ENCODE data around the gene SHANK1.
"Not testable (repeated sequence)": the region's sequence is repeated elsewhere in the genome, so short reads cannot be mapped to it uniquely, and the experiment has no call there.

The SHANK1 gene

DNA sequence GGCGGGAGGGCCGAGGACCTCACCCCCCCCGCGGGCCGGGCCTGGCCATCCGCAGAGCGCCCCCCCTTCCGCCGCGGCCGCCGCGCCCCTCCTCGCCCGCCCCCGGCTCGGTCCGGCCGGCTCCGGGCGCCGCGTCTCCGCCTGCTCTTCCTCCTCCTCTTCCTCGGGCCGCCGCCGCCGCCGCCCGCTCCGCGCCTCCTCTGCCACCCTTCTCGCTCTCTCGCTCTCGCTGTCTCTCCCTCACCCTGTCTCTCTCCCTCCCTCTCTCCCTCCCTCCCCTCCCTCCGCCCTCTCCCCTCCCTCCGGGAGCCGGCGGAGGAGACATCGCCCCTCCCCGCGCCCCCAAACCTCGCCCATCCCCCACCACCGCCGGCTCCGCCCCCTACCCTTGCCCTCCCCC, at the start of gene SHANK1:
TSS of gene SHANK1 (minus strand) at position 237 of the 400 bp plus-strand sequence. CDS start 2,883 bp downstream, outside the sequence.
- no peak for DNase-seq

DNA sequence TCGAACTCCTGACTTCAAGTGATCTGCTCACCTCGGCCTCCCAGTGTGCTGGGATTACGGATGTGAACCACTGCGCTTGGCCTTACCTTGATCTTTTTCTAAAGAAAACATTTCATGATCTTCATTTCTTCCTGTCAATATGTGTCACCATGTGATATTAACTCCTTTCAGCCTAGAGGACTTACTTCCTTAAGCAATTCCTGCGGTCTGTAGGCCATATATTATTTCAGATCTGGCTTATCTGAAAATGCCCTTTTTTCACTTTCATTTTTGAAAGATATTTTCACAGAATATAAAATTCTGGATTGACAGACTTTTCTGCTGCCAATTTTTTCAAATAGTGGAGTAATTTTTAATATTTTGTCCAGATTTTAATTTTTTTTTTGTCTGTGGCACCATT, 48.7 kb upstream of the SHANK1 start:
- no peak for DNase-seq

DNA sequence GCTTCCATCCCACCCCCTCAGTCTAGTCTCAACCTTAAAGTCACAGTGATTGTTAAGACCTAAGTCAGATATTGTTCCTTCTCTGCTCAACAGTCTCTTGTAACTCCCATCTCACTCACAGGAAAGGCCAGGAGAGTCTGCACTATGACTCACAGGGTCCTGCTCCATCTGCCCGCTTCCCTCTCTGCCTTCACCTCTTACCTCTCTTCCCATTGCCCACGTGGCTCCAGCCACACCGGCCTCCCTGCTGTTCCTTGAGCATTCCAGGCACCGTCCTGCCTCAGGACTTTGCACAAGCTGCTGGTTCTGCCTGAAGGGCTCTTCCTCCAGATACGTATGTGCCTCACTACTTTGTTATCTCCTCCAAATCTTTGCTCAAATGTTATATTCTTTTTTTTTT, 47.7 kb upstream of the SHANK1 start:
- DNase-seq = not testable (repeated sequence)

DNA sequence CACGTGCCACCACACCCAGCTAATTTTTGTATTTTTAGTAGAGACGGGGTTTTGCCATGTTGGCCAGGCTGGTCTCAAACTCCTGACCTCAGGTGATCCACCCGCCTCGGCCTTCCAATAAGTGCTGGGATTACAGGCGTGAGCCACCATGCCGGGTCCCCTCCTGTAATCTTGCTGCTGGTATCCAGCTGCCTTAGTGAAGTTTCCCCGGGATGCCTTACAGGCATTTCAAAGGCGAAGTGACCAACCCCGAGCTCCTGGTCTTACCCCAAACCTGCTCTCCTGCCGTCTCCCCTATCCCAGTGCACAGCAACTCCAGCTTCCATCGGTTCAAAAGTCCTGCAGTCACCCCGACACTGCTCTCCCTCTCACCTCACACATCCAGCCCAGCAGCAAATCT, 47.1 kb upstream of the SHANK1 start:
- not testable (repeated sequence) for DNase-seq

DNA sequence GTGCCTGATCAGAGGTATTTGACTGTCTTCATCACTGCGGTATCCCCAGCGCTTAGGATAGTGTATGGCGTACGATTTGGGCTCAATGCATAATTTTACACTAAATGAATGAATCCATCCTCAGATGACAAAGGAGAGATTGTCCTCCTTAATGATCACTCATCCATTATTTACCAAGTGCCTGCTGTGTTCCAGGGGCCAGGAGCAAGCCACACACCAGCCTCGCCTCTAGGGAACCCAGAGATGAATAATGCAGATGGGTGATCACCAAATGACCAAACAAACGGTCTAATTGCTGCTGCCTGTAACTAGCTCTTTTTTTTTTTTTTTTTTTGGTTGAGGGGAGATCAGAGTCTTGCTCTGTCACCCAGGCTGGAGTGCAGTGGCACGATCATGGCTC, 44.8 kb upstream of the SHANK1 start:
- DNase-seq = no peak

DNA sequence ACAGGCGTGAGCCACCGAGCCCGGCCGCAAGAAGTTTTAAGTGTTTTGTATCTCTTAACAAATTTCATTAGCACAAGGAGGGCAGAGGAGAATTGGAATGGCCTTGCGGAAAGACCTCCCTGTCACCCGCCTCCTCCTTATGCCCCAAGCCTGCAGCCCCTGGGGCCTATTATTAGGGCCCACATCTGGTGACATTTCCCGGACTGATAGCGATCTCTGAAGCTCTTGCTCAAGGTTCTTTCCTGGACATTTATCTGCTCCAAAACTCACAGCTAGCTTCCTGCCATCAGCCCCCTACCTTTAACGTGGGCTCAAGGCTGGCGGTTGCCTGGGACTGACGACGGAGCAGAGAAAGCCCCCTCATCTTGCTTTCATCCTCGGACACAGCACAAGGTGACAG, 43.9 kb upstream of the SHANK1 start:
- not testable (repeated sequence) for DNase-seq

DNA sequence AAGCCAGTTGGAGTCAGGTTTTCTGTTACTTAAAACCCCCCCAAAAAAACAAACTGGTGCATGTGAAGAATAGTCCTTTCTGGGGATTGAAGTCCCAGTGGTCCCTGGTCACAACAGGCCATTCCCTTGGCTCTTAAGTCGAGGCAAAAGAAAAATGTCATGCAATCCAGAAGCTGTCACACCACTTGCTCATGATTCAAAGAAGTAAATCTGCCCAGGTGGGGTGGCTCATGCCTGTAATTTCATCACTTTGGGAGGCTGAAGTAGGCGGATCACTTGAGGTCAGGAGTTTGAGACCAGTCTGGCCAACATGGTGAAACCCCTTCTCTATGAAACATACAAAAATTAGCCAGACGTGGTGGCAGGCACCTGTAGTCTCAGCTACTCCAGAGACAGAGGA, 41.9 kb upstream of the SHANK1 start:
- DNase-seq = not testable (repeated sequence)

DNA sequence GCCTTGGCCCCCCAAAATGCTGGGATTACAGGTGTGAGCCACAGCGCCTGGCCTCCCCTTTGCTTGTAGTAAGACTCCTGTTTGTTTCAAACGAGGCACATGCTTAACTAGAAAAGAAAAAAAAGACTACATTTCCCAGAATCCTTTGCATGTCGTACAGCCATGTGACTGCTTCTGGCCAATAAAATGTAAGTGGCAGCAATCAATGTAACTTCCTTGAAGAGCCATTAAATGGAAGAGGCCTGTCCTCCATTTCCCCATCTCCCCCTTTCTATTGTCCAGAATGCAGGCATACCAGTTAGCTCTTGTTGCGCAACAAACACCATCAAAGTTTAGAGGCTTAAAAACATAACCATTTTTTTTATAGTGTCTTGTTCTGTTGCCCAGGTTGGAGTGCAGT, 40.3 kb upstream of the SHANK1 start:
- DNase-seq = no peak

DNA sequence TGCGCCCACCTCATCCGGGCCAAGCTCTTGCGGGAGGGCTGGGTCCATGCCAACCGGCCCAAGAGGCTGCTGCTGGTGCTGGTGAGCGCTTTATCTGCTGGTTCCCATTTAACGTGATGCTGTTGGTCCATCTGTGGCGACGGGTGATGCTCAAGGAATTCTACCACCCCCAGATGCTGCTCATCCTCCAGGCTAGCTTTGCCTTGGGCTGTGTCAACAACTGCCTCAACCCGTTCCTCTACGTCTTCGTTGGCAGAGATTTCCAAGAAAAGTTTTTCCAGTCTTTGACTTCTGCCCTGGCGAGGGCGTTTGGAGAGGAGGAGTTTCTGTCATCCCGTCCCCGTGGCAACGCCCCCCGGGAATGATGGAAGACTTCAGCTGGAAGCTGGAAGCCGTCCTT, 39.5 kb upstream of the SHANK1 start:
- DNase-seq = not testable (repeated sequence)

DNA sequence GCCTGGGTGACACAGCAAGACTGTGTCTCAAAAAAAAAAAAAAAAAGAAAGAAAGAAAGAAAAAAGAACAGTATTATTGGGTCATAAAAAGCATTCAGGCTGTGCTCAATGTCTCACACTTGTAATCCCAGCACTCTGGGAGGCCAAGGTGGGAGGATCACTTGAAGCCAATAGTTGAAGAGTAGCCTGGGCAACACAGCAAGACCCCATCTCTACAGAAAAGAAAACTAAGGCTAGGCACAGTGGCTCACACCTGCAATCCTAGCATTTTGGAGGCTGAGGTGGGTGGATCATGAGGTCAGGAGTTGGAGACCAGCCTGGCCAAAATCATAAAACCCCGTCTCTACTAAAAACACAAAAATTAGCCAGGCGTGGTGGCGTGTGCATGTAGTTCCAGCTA, 38.0 kb upstream of the SHANK1 start:
- DNase-seq = not testable (repeated sequence)

DNA sequence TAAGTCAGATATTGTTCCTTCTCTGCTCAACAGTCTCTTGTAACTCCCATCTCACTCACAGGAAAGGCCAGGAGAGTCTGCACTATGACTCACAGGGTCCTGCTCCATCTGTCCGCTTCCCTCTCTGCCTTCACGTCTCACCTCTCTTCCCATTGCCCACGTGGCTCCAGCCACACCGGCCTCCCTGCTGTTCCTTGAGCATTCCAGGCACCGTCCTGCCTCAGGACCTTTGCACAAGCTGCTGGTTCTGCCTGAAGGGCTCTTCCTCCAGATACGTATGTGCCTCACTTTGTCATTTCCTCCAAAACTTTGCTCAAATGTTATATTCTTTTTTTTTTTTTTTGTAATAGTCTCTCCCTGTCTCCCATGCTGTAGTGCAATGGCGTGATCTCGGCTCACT, 36.6 kb upstream of the SHANK1 start:
- not testable (repeated sequence) for DNase-seq

DNA sequence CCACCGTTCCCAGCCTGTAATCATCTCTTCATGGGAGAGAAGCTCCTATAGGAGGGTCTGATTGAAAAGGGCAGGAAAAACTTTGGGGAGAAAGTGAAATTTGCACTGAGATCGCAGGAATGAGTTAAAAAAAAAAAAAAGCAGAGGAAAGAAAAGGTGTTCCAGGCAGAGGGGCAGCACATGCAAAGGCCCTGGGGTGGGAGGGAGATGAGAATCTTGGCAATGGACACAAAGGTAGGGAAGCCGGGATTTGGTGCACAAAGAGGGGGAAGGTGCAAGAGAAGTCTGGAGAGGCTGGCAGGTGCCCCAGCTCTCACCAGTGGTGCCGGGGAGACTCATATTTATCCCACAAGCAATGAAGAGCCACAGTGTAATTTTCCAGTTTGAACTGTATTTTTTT, 34.3 kb upstream of the SHANK1 start:
- no peak for DNase-seq

DNA sequence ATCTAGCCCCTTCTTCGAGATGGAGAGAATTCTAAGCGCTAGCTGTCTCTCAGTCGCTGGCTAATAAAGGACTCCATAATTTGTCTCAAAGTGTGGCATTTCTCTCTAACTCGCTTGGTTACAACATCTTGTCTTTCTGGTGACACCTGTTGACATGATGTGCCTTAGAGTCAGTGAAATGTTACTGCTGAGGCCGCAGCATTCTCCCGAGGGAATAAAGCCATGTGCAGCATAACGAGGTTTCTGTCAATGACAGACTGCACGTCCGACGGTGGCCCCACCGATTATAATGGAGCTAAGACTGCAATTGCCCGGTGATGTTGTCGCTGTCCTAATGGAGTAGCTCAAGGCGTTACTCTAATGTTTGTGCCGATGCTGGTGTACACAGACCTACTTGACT, 30.4 kb upstream of the SHANK1 start:
- DNase-seq = no peak

DNA sequence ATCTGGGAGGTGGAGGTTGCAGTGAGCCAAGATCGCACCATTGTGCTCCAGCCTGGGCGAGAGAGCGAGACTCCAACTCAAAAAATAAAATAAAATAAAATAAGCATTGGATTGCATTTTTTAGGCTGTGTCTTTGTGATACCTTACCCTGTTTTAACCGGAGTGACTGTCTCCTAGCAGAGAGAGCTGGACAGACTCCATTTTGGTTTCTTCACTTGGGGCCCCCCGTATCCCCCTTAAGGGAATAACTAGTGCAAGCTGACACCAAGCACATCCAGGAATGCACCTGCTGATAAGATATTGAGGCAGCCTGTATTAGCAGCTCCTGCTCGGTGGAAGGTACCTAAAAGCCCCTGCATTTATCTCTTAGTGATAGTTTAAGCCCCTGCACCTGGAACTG, 29.9 kb upstream of the SHANK1 start:
- DNase-seq = no peak

DNA sequence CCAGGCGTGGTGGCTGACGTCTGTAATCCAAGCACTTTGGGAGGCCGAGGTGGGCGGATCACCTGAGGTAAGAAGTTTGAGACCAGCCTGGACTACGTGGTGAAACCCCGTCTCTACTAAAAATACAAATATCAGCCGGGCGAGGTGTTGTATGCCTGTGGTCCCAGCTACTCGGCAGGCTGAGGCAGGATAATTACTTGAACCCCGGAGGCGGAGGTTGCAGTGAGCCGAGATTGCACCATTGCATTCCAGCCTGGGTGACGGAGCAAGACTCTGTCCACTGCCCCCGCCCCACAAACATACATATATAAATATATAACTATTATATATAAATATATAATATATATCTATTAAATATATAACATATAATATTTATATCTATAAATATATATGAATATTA, 27.5 kb upstream of the SHANK1 start:
- DNase-seq = not testable (repeated sequence)

DNA sequence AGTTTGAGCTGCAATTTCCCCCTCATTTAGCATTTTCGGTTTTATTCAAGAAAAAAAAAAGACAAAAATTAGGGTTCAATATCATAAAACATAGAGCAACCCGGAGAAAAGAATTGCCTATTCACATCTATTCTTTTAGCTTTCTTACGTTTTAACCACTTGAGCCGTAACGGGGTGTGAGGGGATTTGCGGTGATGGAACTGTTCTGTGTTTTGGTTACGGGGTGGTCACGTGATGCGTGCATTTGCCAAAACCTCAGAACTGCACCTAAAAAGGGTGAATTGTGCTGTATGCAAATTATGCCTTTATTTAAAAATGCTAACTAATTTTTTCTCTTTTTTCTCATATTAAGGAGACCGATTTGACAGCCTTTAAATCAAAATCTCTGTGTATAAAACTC, 25.6 kb upstream of the SHANK1 start:
- no peak for DNase-seq

DNA sequence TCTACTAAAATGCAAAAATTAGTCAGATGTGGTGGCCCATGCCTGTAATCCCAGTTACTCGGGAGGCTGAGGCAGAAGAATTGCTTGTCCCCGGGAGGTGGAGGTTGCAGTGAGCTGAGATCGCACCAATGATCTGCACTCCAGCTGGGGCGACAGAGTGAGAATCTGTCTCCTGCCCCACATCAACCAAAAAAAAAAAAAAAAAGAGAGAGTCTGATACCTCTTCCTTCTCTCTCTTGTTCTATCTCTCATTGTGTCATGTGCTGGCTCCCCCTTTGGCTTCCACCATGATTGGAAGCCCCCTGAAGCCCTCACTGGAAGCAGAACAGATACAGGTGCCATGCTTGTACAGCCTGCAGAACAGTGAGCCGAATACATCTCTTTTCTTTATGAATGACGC, 23.9 kb upstream of the SHANK1 start:
- no peak for DNase-seq

DNA sequence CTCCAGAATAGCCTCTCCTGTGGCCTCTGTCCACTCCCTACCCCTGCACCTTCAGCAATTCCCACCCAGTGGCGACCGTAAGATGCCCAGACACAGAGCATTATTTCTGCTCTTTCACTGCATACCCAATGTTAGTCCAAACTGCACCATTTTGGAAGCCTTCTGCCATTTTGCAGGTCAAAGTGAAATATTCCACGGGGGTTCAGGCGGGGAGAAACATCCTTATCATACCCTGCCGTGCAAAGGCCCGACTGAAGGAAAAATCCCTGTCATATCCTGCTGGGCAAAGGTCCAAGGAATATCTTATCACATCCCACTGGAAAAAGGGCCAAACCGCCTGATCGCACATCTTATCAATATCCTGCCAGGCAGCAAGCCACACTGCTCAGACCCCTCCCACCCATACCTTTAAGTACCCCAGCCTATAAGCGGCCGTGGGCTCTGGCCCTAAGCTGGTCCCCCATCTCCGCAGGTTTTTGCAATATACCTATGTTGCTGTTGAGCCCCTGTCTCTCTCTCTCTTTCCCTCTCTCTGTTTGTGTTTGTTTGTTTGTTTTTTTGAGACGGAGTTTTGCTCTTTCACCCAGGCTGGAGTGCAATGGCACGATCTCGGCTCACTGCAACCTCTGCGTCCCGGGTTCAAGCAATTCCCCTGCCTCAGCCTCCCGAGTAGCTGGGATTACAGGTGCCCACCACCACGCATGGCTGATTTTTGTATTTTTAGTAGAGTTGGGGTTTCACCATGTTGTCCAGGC, 21.8 kb upstream of the SHANK1 start:
- no peak for DNase-seq

DNA sequence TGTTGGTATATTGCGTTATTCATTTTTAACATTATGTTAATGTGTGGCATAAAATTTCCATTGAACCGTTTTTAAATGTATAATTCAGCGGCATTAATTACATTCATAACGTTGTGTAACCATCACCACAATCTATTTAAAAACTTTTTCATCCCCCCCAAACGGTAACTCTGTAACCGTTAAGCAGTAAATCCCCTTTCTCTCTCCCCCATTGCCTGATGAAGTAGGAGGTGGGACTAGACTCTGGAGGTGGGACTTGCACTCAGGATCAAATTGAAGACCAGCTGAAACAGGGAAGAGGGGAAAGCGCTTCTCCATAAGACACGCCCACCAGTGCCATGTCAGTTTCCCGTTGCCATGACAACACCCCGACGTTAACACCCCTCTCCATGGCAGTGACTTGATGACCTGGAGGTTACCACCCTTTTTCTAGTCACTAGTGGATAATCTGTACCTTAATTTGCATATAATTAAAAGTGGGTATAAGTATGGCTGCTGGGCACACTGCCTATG, 20.4 kb upstream of the SHANK1 start:
- DNase-seq = no peak

DNA sequence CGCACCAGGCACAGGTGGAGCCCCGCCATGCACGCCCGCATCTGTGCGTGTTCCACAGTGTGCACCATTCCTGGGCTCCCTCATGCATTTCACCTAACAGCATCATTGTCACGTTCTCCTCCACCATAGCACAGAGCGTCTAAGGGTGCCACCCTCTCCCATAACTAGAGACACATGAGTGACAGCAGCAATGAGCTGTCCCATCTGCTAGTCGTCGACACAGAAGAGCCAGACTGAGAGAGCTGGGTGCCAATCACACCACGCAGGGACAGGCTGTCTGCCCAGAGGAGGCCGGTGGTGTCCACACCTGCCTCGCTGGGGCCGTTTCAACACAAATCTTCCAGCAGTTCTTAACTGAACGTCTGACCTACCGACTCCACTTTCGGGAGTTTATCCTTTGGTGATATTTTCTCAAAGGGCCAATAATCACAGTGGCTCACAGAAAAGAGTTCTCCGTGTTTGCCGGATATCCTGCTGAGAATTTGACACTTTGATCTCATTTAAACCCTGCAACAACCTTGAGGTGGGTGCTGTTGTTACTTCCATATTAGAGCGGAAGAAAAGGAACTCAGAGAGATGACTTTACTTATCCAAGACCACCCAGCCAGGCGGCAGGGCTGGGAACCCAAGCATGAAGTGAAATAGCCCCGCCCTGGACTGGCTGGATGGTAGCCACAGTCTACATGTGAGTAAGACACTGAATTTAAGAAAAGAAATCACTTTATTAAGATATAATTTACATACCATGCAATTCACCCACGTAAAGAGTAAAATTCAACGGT, 19.7 kb upstream of the SHANK1 start:
- DNase-seq = no peak

DNA sequence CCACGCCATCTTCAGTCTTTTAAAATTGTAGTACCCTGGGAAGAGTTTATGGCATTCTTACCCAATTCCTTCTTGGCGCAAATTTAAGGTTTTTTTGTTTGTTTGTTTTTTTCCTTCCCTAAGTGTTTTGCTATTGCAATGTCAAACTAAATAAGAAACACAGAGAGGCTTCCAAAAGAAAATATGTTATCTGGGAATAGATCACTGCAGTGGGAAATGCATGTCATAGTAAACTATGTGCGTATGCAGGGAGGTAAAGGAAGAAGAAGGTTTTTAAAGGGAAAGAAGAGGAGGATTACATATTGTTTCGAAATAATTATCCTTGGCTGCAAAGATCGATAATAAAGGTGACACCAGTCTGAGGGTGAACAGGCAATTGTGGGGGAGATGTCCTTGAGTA, 16.7 kb upstream of the SHANK1 start:
- DNase-seq = no peak

DNA sequence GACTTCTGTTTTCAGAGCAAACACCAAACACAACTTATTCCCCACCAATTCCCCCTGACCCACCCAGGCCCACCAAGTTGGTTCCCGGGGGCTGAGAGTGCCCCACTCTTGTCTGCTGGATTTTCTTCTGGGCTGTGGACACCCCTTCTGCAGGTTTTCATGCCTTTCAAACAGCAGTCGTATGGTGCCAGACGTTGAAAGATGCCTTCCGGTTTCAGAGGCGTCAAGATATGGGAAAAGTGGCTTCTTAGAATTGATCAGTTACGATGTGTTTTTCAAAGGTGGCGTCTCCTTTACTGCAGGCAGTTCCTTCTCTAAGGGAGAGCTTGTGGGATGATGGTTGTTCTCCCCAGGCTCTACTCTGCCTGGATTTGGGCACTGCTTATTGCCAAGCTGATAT, 16.3 kb upstream of the SHANK1 start:
- no peak for DNase-seq

DNA sequence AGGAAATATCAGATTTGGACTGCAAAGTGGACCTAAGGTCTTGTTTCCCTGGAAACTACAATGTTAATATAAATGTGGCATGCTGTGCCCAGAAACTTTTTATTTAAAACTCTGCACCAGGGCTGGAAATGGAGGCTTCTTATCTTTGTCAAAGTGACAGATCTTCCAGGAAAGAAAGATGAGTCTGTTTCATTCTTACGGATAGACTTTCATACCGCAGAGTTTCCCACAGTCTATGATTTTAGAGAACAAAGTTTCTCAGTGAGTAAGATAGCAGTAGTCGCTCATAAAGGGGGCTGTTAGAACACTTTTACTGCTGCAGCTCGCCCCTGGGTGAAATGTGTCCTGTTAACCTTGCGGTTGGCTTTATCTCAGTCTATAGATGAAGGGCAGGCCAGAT, 10.3 kb upstream of the SHANK1 start:
- DNase-seq = no peak

DNA sequence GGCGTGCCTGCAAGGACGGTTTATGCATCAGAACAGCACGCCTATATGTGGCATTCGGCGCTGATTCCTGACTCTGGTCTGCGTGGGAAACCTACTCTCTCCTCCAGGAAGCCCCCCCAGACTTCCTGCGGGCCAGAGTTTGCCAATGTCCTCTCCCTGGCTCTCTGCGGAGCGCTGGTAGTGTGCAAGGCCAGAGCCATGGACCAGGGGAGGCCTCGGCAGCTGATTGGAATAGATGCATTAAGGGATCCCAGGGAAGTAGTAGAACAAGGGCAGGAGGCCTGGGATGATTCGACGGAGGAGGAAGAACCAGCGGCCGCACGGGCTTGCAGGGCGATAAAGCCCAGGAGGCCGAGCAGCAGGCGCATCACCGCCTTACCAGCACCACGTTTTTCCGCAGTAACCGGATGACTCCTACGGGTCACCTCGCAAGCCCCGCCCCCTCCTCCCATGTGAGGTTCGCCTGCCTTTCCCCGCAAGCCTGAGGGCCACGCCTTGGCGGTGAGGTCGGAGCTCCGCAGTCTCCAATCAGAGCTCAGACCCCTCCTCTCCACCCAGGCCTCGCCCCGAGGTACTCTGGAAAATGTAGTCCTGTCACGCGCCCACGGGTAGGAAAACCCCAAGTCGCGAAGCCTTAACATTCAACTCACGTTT, 8.6 kb upstream of the SHANK1 start:
- DNase-seq = peak; percentile 62

Measured in activated T-cell treated with anti-CD3 and anti-CD28 coated beads for 4 hours (primary cell).